ENCODE results near the gene KIAA0825. TPM values are rescaled to one million over a fixed set of nuclear protein-coding genes. Genes with fewer than 3 reads are reported as not detected.

Gene KIAA0825
- total RNA-seq, 2 donors from 2014 or later = 1.8 to 2.4 TPM

DNA sequence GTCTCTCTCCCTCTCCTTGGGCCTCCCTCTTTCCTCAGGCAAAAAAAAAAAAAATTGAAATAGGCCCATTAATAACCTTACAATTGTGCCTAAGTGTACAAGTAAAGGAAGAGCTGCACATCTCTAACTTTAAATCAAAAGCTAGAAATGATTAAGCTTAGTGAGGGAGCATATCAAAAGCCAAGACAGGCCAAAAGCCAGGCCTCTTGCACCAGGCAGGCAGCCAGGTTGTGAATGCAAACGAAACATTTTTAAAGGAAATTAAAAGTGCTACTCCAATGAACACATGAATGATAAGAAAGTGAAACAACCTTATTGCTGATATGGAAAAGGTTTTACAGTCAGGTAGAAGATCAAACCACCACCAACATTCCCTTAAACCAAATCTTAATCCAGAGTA, 383.4 kb downstream of the KIAA0825 start:
- DNase-seq = no peak
- no peak for ATAC-seq
- intact Hi-C loops (cut with DNase I, micrococcal nuclease) = no loop called here

DNA sequence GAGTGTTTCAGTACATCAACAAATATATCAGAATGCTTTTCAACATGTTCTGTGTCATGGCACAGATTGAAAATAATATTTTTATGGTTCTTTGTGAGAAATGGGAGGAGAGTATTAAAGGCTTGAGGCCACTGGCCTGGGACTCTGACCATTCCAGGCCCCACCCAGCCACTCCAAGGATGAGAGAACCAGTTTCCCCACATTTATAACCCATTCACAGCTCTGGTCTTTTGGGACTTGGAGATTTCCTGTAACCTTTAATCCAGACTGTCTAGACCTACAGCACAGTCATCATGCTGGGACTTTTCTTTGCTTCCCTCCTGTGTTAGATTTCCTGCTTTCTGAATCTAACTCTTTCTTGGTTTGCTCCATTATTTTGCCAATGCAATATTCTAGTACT, 389.6 kb downstream of the KIAA0825 start:
- ATAC-seq = peak; percentile 54
- intact Hi-C loops (cut with DNase I, micrococcal nuclease) = no loop called here
- no peak for DNase-seq

GRCh38 chr5:94223235-94223634, 395.2 kb downstream of the KIAA0825 start:
- no peak for ATAC-seq
- intact Hi-C loops (cut with DNase I, micrococcal nuclease) = no loop called here
- no peak for DNase-seq

- DNase-seq (no peak), ATAC-seq (no peak)
- intact Hi-C loops (cut with DNase I, micrococcal nuclease) = no loop called here
These were observed 400.0 kb downstream of the KIAA0825 start for GRCh38 chr5:94218374-94218773.

GRCh38 chr5:94217745-94218144, 400.7 kb downstream of the KIAA0825 start:
- ATAC-seq (no peak), DNase-seq (no peak)
- intact Hi-C loops (cut with DNase I, micrococcal nuclease) = no loop called here

GRCh38 chr5:94217216-94217615, 401.2 kb downstream of the KIAA0825 start:
- intact Hi-C loops (cut with DNase I, micrococcal nuclease) = no loop called here
- DNase-seq (no peak), ATAC-seq (no peak)

- DNase-seq (no peak), ATAC-seq (no peak)
These were observed 405.9 kb downstream of the KIAA0825 start for GRCh38 chr5:94212476-94212875.

GRCh38 chr5:94209774-94210355, 408.5 kb downstream of the KIAA0825 start:
- intact Hi-C loops (cut with DNase I, micrococcal nuclease) = no loop called here
- DNase-seq (no peak), ATAC-seq (no peak)

More at GRCh38 chr5:94212476-94212875, 405.9 kb downstream of the KIAA0825 start:
- intact Hi-C loops (cut with DNase I, micrococcal nuclease) = no loop called here

GRCh38 chr5:94209272-94209671, 409.1 kb downstream of the KIAA0825 start:
- DNase-seq = no peak
- intact Hi-C loops (cut with DNase I, micrococcal nuclease) = no loop called here
- no peak for ATAC-seq

DNA sequence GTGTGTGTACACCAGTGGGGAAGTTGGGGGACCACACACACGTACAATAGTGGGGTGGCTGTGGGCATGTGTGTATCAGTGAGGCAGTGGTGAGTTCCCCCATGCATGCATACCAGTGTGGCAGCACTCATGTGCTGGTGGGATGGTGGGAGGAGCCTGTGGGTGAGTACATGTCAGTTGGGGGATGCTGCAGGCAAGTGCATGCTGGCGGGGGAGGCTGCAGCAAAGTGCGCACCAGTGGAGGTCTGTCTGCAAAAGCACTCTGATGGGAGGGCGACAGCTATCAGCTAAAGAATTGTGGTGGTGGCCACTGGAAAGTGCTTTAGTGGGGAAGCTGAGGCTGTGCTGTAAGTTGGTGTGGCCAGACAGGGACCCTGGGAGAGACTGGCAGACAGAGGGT, 418.8 kb downstream of the KIAA0825 start:
- intact Hi-C loops (cut with DNase I, micrococcal nuclease) = no loop called here
- ATAC-seq = no peak

DNA sequence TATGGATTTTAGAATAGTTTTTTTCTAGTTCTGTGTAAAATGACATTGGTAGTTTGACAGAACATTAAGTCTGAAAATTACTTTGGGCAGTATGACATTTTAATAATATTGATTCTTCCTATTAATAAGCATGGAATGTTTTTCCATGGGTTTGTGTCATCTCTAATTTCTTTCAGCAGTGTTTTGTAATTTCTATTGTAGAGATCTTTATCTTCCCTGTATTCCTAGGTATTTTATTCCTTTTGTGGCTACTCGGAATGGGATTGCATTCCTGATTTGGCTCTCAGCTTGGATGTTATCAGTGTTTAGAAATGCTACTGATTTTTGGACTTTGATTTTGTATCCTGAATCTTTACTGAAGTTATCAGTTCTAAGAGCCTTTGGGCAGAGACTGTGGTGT, 420.4 kb downstream of the KIAA0825 start:
- no peak for DNase-seq
- no peak for ATAC-seq
- intact Hi-C loops (cut with DNase I, micrococcal nuclease) = no loop called here

More for the DNA sequence above, 418.8 kb downstream of the KIAA0825 start:
- no peak for DNase-seq

GRCh38 chr5:94196953-94197352, 421.5 kb downstream of the KIAA0825 start:
- ATAC-seq (no peak), DNase-seq (no peak)
- intact Hi-C loops (cut with DNase I, micrococcal nuclease) = no loop called here

DNA sequence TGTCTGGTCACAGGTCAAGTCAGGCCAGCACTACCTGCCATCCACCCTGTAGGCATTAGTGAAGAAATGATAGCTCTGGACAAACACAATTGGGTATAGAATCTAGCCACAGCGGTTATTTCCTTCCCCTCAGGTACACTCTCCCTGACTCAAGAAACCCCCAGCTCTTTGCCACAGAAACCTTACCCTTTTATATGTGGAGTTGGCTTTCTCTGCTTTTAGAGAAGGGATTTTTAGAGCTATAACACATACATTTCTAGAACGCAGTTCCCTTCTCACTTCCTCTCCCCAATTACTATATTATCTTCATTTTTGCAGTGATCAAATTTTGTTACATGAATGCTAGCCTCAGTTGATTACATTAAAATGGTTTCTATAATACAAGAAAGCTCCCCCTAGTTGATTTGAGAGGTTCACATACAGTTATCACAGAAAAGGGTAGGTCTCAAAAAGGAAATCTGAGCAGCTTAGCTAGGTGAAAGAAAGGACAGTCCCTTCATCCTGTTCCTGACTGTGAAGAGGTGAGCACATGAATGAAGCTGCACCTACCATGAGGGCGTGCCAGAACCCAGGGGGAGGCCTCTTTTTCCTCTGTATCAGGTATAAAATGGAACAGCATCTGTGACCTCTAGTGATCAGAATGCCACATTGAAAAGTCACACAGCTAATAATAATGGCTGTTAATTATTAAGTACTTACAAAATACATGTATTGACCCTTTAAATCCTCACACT, 425.6 kb downstream of the KIAA0825 start:
- intact Hi-C loops (cut with DNase I, micrococcal nuclease) = no loop called here
- DNase-seq (no peak), ATAC-seq (no peak)

GRCh38 chr5:94191604-94192003, 426.8 kb downstream of the KIAA0825 start:
- DNase-seq (no peak), ATAC-seq (no peak)
- intact Hi-C loops (cut with DNase I, micrococcal nuclease) = no loop called here

DNA sequence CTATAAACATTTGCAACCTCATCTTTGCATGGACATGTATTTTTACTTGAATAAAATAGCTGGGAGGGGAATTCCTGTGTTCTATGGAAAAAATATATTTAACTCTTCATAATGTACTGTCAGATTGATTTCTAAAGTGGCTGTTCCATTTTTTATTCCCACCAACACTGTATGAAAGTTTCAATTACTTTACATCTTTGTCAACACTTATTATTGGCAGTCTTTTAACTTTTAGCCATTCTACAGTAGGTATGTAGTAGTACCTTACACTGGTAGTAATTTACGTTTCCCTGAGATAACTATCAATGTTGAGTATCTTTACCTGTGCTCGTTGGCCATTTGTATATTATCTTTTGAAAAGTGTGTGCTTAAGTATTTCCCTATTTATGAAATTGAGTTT, 429.7 kb downstream of the KIAA0825 start:
- intact Hi-C loops (cut with DNase I, micrococcal nuclease) = no loop called here
- DNase-seq (no peak), ATAC-seq (no peak)

- intact Hi-C loops (cut with DNase I, micrococcal nuclease) = no loop called here
- ATAC-seq (no peak), DNase-seq (no peak)
These were observed 433.5 kb downstream of the KIAA0825 start for GRCh38 chr5:94184870-94185269.

GRCh38 chr5:94181895-94182294, 436.5 kb downstream of the KIAA0825 start:
- DNase-seq (no peak), ATAC-seq (no peak)
- intact Hi-C loops (cut with DNase I, micrococcal nuclease) = no loop called here

GRCh38 chr5:94180761-94181160, 437.6 kb downstream of the KIAA0825 start:
- intact Hi-C loops (cut with DNase I, micrococcal nuclease) = no loop called here
- DNase-seq (no peak), ATAC-seq (no peak)

GRCh38 chr5:94175912-94176311, 442.5 kb downstream of the KIAA0825 start:
- ATAC-seq (no peak), DNase-seq (no peak)
- intact Hi-C loops (cut with DNase I, micrococcal nuclease) = no loop called here

- no peak for ATAC-seq
- DNase-seq = no peak
- intact Hi-C loops (cut with DNase I, micrococcal nuclease) = no loop called here
These were observed 443.5 kb downstream of the KIAA0825 start for GRCh38 chr5:94174748-94175411.

Measured in left colon (tissue), 2 donors.